ENCODE measurements around the gene CYB561D2.

The CYB561D2 gene

GRCh38 chr3:50323614-50324199 is 27.0 kb upstream of the CYB561D2 start:
- no peak overlapping the region for H3K4me3 ChIP-seq (ENCODE audit: low read depth, low read length)
- in situ Hi-C loops (cut with HindIII; ENCODE audit: low sequenced_read_pairs): no loop called here
- peak; percentile 2 for TF ChIP-seq CTCF (IDR thresholded peaks at IDR 0.05; ENCODE audit: low read depth, low read length, missing control alignments)
- no peak for DNase-seq (ENCODE audit: low read depth)

GRCh38 chr3:50324351-50325112 is 26.1 kb upstream of the CYB561D2 start:
- no peak overlapping the region for H3K4me3 ChIP-seq (ENCODE audit: low read depth, low read length)
- peak; percentile 92 for TF ChIP-seq CTCF (IDR thresholded peaks at IDR 0.05; ENCODE audit: low read depth, low read length, missing control alignments)
- in situ Hi-C loops (cut with HindIII; ENCODE audit: low sequenced_read_pairs): no loop called here
- DNase-seq (ENCODE audit: low read depth): peak; percentile 46

- DNase-seq (ENCODE audit: low read depth): no peak
These were observed 25.6 kb upstream of the CYB561D2 start for GRCh38 chr3:50325113-50325480.

GRCh38 chr3:50325497-50326181 is 25.0 kb upstream of the CYB561D2 start:
- TF ChIP-seq CTCF (IDR thresholded peaks at IDR 0.05; ENCODE audit: low read depth, low read length, missing control alignments): no peak
- DNase-seq (ENCODE audit: low read depth): no peak
- in situ Hi-C loops (cut with HindIII; ENCODE audit: low sequenced_read_pairs): no loop called here
- no peak overlapping the region for H3K4me3 ChIP-seq (ENCODE audit: low read depth, low read length)

More at GRCh38 chr3:50325113-50325480, 25.6 kb upstream of the CYB561D2 start:
- no peak for TF ChIP-seq CTCF (IDR thresholded peaks at IDR 0.05; ENCODE audit: low read depth, low read length, missing control alignments)
- H3K4me3 ChIP-seq (ENCODE audit: low read depth, low read length): no peak overlapping the region
- in situ Hi-C loops (cut with HindIII; ENCODE audit: low sequenced_read_pairs): no loop called here

GRCh38 chr3:50326182-50326541 is 24.5 kb upstream of the CYB561D2 start:
- no peak overlapping the region for H3K4me3 ChIP-seq (ENCODE audit: low read depth, low read length)
- in situ Hi-C loops (cut with HindIII; ENCODE audit: low sequenced_read_pairs): no loop called here
- no peak for TF ChIP-seq CTCF (IDR thresholded peaks at IDR 0.05; ENCODE audit: low read depth, low read length, missing control alignments)
- DNase-seq (ENCODE audit: low read depth): no peak

- no peak for DNase-seq (ENCODE audit: low read depth)
- in situ Hi-C loops (cut with HindIII; ENCODE audit: low sequenced_read_pairs): no loop called here
- peak overlapping the region; percentile 88 for H3K4me3 ChIP-seq (ENCODE audit: low read depth, low read length)
These were observed 23.5 kb upstream of the CYB561D2 start for GRCh38 chr3:50327129-50327528.

More at GRCh38 chr3:50327129-50327528, 23.5 kb upstream of the CYB561D2 start:
- TF ChIP-seq CTCF (IDR thresholded peaks at IDR 0.05; ENCODE audit: low read depth, low read length, missing control alignments): no peak
